ENCODE measurements around the gene OAS1.
"Not testable (repeated sequence)": the region's sequence is repeated elsewhere in the genome, so short reads cannot be mapped to it uniquely, and the experiment has no call there.

OAS1 gene

GRCh38 chr12:112937741-112938719, 31.3 kb downstream of the OAS1 start, which contains the start of gene OAS3:
Gene OAS3 (plus strand): TSS chr12:112938474. CDS start chr12:112938531, 57 bp downstream.
- DNase-seq (ENCODE audit: low read depth): peak; percentile 81

DNA sequence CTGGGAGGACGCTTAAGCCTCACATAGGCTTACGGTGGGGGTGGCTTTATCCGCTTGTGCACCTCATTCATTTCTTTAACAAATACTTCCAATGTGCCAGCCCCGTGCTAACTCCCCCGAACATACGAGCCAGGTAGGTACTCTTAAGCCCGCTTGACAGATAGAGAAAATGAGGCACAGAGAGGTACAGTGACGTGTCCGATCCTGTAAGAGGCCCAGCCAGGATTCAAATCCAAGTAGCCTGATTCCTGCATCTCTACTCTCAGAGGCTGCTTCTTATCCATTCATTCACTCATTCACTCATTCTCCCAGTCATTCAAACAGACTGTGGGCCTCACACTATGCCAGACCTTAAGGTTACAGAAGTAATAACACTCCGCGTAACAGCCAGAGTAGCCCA, 32.0 kb downstream of the OAS1 start:
- DNase-seq (ENCODE audit: low read depth): peak; percentile 4

GRCh38 chr12:112939761-112940381, 33.1 kb downstream of the OAS1 start:
- peak; percentile 5 for DNase-seq (ENCODE audit: low read depth)

DNA sequence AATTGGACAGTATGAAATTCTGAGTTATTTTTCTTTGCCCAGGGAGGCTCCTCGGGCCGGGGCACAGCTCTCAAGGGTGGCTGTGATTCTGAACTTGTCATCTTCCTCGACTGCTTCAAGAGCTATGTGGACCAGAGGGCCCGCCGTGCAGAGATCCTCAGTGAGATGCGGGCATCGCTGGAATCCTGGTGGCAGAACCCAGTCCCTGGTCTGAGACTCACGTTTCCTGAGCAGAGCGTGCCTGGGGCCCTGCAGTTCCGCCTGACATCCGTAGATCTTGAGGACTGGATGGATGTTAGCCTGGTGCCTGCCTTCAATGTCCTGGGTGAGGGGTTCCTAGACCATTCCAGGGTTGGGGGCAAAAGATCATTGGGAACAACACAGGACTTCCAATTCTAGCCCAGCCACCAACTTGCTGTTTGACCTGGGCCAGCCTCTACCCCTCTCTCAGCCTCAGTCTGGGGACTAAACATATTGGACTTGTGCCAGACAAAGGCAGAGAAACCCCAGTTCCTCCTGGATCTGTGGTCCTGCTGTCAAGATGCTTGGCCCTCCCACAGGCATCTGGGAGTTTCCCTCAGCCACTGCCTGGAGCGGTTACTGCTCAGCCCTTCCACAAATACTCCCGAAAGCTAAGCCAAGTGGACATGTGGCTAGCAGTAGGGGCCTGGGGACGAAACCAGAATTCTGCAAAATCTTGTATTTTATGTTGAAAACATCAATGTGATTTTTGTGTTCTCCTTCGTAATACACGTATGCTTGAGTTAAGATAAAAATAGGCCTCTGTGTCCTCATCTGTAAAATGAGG, 35.0 kb downstream of the OAS1 start:
- no peak for DNase-seq (ENCODE audit: low read depth)

GRCh38 chr12:112942572-112942971, 35.8 kb downstream of the OAS1 start:
- no peak for DNase-seq (ENCODE audit: low read depth)

DNA sequence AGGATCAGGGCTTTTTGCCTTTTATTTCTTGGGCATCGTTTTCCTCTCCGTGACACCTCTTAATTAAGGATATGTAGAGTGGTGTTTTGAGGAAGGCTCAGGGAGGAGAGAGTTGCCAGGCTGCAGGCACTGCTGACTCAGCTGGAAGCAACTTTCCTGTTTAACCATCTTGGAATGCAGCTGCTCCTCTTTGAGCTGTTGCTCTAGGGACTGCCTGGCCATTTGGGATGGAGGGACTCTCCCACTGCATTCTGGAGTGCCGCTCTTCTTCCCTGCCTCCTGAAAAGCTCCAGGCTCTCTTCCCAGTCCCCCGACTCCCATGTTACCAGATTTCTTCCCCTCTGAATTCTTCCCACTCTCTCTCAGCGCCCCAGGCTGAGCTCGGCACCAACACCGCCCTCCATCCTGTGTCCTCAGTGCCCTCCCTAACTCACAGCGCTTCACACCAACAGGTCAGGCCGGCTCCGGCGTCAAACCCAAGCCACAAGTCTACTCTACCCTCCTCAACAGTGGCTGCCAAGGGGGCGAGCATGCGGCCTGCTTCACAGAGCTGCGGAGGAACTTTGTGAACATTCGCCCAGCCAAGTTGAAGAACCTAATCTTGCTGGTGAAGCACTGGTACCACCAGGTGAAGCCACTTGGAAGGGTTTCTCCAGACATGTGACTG, 37.4 kb downstream of the OAS1 start:
- peak; percentile 8 for DNase-seq (ENCODE audit: low read depth)

- no peak for DNase-seq (ENCODE audit: low read depth)
Observed at GRCh38 chr12:112945515-112945914, 38.8 kb downstream of the OAS1 start.

GRCh38 chr12:112946236-112947000, 39.7 kb downstream of the OAS1 start:
- no peak for DNase-seq (ENCODE audit: low read depth)

GRCh38 chr12:112947314-112947713, 40.6 kb downstream of the OAS1 start:
- no peak for DNase-seq (ENCODE audit: low read depth)

- no peak for DNase-seq (ENCODE audit: low read depth)
Observed at GRCh38 chr12:112947761-112948160, 41.0 kb downstream of the OAS1 start.

DNA sequence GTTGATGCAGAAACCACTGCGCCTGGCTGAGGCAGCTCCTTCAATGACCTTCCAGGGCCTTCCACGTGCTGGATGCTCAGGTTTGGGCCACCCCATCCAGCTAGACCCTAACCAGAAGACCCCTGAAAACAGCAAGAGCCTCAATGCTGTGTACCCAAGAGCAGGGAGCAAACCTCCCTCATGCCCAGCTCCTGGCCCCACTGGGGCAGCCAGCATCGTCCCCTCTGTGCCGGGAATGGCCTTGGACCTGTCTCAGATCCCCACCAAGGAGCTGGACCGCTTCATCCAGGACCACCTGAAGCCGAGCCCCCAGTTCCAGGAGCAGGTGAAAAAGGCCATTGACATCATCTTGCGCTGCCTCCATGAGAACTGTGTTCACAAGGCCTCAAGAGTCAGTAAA, 42.0 kb downstream of the OAS1 start:
- DNase-seq (ENCODE audit: low read depth): no peak

DNA sequence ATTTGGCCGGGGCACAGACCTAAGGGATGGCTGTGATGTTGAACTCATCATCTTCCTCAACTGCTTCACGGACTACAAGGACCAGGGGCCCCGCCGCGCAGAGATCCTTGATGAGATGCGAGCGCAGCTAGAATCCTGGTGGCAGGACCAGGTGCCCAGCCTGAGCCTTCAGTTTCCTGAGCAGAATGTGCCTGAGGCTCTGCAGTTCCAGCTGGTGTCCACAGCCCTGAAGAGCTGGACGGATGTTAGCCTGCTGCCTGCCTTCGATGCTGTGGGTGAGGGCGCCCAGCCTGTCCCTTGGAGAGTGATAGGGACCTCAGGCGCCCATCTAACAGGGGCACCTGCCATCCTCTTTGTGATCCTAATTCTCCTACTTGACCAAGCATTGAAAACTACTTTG, 43.9 kb downstream of the OAS1 start:
- no peak for DNase-seq (ENCODE audit: low read depth)

GRCh38 chr12:112957125-112957524, 50.4 kb downstream of the OAS1 start:
- not testable (repeated sequence) for DNase-seq (ENCODE audit: low read depth)

GRCh38 chr12:112961074-112961473, 54.3 kb downstream of the OAS1 start:
- DNase-seq (ENCODE audit: low read depth): no peak

DNA sequence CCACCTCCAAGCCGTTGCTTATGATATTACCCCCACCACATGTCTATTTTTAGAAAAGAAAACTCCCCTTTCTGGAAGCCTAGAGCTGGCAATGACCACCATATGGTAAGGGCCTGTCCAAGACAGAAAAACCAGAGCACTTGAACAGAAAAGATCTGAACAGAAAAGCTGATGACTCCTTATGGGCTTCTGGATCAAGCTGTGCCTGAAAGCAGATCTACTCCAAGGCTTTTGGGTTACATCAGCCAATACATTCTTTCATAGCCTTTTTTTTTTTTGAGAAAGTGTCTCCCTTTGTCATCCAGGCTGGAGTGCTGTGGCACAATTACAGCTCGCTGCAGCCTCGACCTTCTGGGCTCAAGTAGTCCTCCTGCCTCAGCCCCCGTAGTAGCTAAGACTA, 54.8 kb downstream of the OAS1 start:
- no peak for DNase-seq (ENCODE audit: low read depth)

GRCh38 chr12:112962561-112962960, 55.8 kb downstream of the OAS1 start:
- DNase-seq (ENCODE audit: low read depth): no peak

DNA sequence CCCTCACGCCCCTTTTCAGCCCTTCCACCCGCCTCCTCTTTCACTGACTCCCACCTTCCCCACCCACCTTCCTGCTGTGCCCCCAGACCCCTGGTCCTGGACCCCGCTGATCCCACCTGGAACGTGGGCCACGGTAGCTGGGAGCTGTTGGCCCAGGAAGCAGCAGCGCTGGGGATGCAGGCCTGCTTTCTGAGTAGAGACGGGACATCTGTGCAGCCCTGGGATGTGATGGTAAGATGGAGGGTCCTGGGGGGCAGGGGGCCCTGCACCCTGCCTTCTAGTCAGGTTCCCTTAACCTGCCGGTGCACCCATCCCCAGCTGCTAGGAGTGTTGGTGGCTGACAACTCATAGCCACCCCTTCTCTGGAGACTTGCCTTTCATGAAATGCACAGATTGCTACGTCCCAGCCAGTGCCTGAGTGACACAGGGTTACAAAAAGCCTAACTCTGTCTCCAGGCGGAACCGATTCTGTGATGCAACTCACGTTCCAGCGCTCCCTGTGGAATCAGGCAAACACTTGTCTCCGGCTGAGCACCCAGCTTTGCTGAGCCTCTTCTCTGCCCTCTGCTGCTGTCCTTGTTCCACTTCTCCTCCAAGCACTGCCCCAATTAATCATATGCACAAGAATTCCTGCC, 56.6 kb downstream of the OAS1 start:
- no peak for DNase-seq (ENCODE audit: low read depth)

DNA sequence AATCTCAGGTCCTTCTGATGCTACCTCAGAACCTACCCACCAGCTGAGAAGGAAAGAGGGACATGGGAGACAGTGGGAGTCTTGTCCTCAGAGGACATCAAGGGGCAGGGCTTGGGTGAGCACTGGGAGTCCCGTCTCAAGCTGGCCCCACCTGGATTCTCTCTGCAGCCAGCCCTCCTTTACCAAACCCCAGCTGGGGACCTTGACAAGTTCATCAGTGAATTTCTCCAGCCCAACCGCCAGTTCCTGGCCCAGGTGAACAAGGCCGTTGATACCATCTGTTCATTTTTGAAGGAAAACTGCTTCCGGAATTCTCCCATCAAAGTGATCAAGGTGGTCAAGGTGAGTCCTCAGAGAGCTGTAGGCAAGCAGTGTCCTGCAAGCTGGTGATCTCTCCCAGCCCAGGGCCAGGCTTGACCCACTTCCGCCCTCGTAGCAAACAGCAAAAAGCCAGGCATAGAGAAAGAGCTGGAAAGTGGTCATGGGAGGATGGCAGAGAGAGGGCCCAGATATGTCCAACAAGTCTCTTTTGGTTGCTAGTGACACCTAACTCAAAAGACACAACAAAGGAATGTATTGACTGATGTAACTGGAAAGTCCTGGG, 57.4 kb downstream of the OAS1 start:
- no peak for DNase-seq (ENCODE audit: low read depth)

GRCh38 chr12:112964915-112965314, 58.2 kb downstream of the OAS1 start:
- DNase-seq (ENCODE audit: low read depth): no peak

GRCh38 chr12:112965643-112966042, 58.9 kb downstream of the OAS1 start:
- DNase-seq (ENCODE audit: low read depth): no peak

Data from EH (cell line).